Measurements from ENCODE around the gene MRGPRF. TPM values are rescaled to one million over a fixed set of nuclear protein-coding genes. Genes with fewer than 3 reads are reported as not detected.
A peak's percentile ranks its signal among the peaks of the same experiment; 100 is the strongest.

Gene MRGPRF
- total RNA-seq, 4 donors from 2014 or later, result 0.84 to 11.0 (median 7.3) TPM

DNA sequence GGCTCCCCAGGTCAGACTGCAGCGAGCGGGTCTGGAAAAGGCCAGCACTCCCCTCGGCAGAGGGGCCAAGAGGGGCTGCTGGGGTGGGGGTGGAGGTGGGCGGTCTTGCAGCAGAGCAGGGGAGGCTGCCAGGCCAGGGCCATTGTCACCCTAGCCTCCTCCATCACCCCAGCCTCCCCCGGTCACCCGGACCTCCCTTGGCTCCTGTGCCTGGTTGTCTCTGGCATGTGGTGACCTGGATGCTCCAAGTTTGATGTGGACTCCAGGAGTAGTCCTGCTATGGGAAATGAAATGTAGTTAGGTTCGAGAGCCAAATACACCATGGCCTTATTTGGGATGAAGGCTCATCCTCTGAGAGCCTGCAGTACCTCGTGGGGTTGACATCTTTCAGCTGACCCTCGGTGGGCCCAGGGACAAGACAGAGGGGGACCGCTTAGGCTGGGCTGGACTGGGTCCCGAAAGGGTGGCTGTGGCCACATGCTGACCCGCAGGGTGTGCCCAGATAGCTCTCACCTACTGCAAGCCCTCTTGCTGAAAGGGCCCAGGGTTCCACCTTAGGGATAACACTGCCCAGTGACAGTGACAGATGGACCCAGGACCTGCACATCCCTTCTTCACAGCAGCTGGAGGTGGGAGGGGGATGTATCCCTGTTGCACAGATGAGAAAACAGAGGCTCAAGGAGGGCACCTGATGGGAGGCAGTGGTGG, 56.3 kb downstream of the MRGPRF start:
- WGBS, 2 donors, result 79 to 82% methylated on average over 12 of the region's 12 CpGs
- DNase-seq (ENCODE audit: low spot score in 2 of 2), result no peak
- TF ChIP-seq POLR2A (IDR thresholded peaks at IDR 0.05), result no peak
- TF ChIP-seq, protein P1, sequence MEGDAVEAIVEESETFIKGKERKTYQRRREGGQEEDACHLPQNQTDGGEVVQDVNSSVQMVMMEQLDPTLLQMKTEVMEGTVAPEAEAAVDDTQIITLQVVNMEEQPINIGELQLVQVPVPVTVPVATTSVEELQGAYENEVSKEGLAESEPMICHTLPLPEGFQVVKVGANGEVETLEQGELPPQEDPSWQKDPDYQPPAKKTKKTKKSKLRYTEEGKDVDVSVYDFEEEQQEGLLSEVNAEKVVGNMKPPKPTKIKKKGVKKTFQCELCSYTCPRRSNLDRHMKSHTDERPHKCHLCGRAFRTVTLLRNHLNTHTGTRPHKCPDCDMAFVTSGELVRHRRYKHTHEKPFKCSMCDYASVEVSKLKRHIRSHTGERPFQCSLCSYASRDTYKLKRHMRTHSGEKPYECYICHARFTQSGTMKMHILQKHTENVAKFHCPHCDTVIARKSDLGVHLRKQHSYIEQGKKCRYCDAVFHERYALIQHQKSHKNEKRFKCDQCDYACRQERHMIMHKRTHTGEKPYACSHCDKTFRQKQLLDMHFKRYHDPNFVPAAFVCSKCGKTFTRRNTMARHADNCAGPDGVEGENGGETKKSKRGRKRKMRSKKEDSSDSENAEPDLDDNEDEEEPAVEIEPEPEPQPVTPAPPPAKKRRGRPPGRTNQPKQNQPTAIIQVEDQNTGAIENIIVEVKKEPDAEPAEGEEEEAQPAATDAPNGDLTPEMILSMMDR (IDR thresholded peaks at IDR 0.05), result no peak
- H3K4me3 ChIP-seq (ENCODE audit: low read depth, poor library complexity, severe bottlenecking), result no peak overlapping the region
- intact Hi-C loops (cut with DNase I; ENCODE audit: low total_unique reads), result no loop called here

DNA sequence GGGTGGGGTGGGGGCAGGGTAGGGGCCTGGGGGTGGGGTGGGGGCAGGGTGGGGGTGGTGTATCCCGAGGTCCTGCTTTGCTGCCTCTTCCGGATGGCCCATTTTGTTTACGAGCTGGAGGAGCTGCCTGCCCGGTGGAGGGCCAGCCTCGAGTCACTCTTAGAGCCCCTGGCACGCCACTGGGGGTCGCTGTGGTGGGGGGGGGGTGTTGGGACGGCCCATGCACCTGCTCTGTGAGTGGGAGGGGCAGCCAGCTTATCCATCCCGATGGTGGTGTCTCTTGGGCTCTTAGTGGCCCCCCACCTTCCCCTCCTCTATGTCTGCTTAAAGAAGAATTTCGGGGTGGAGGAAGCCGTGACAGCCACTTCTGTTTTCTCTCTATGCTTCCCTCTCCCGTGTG, 56.9 kb downstream of the MRGPRF start:
- TF ChIP-seq, protein P1 (IDR thresholded peaks at IDR 0.05), result no peak
- no peak for TF ChIP-seq POLR2A (IDR thresholded peaks at IDR 0.05)
- intact Hi-C loops (cut with DNase I; ENCODE audit: low total_unique reads), result no loop called here
- no peak overlapping the region for H3K4me3 ChIP-seq (ENCODE audit: low read depth, poor library complexity, severe bottlenecking)
- no peak for DNase-seq (ENCODE audit: low spot score in 2 of 2)
- WGBS, 2 donors, result 14 to 21% methylated on average over 7 to 9 of the region's 12 CpGs

DNA sequence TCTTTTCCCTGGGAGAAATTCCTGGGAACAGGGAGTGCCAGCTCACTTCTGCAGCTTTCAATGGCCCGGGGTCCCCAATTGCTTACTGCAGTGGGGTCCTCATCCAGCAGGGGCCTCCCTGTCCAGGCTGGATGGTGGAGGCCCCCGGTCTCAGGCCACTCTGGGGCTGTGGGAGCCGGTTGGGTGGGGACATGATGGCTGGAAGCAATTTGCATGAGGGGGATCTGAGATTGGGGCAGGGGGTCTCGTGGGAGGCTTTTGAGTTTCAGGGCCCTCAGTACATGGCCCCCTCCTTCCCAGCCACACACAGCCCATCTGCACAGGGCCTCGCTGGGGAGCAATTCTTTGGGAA, 57.5 kb downstream of the MRGPRF start:
- H3K4me3 ChIP-seq (ENCODE audit: low read depth, poor library complexity, severe bottlenecking), result no peak overlapping the region
- no peak for DNase-seq (ENCODE audit: low spot score in 2 of 2)
- intact Hi-C loops (cut with DNase I; ENCODE audit: low total_unique reads), result no loop called here
- WGBS, 2 donors, result 7 to 21% methylated on average over 2 to 4 of the region's 5 CpGs
- TF ChIP-seq POLR2A (IDR thresholded peaks at IDR 0.05), result no peak
- TF ChIP-seq, protein P1 (IDR thresholded peaks at IDR 0.05), result no peak

DNA sequence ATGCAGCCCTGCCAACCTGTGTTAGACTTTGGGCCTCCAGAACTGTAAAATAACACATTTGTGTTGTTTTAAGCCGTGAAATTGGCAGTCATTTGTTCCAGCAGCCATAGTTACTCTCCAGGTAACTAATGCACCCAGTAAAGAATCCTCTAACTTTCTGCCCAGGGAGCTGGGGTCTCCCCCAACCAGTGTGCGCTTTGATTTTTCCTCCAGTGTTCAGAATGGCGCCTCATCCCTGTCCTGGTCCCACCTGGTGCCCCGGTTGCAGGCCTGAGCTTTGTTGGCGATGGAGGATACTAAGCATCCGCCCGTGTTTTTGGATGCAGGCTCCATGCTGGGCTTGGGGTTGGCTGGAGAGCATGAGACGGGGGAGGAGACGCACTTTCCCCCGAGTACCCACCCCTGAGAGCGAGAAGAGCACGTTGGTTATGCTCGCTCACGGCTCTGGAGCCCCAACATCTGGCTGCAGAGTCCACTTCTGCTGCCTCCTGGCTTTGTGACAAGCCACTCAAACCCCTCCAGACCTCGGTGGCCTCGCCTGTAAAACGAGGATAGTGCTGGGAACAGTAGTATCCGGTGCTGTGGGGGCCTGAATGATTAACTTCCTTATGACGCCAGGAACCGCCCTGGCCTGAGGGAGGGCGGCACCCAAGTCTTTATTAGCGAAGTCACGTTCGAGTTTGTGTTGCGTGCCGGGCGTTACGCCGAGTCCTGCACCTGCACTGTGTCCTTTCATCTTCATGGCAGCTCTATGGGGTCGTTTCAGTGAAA, 58.0 kb downstream of the MRGPRF start:
- intact Hi-C loops (cut with DNase I; ENCODE audit: low total_unique reads), result no loop called here
- TF ChIP-seq POLR2A (IDR thresholded peaks at IDR 0.05), result no peak
- TF ChIP-seq, protein P1 (IDR thresholded peaks at IDR 0.05), result no peak
- WGBS, 2 donors, result 38 to 40% methylated on average over 28 of the region's 30 CpGs
- peak in 1 of 2 donors; percentile 39 for DNase-seq (ENCODE audit: low spot score in 2 of 2)
- no peak overlapping the region for H3K4me3 ChIP-seq (ENCODE audit: low read depth, poor library complexity, severe bottlenecking)

Other genes with a start within 250 kb of the MRGPRF start
- gene CPT1A, start 171.3 kb downstream of the MRGPRF start, total RNA-seq, result 10 to 100 TPM; 23.4 to 95.8 (median 46.0) TPM
- 10 to 100 TPM; 34.0 to 54.5 (median 41.8) TPM for gene MRPL21, start 109.4 kb downstream of the MRGPRF start, total RNA-seq
- 10 to 100 TPM; 18.6 to 33.3 (median 30.5) TPM for gene IGHMBP2, start 109.4 kb downstream of the MRGPRF start, total RNA-seq
- not detected for gene MRGPRD, start 32.3 kb downstream of the MRGPRF start, total RNA-seq
- 10 to 100 TPM; 12.7 to 16.9 (median 14.2) TPM for gene TPCN2, start 35.7 kb upstream of the MRGPRF start, total RNA-seq
- 1 to 10 TPM in 2 of 4 donors, under 1 TPM in 2; 0.13 to 1.8 (median 0.98) TPM for gene SMIM38, start 142.7 kb upstream of the MRGPRF start, total RNA-seq

Data from lower leg skin (tissue), 4 donors.